GM19043 (cell line): ENCODE data around the gene CAMKMT.

Experiments
- ATAC-seq: cut with Tn5 transposase; IDR thresholded peaks from one replicate; pipeline ENCODE4 v1.9.1; 2021; ENCODE audit warnings: low read depth; ENCODE audit not compliant: unreplicated experiment

The CAMKMT gene

GRCh38 chr2:44546459-44547127 lies 184.8 kb downstream of the CAMKMT start:
- no peak for ATAC-seq

- no peak for ATAC-seq
Observed at GRCh38 chr2:44547718-44548117, 186.0 kb downstream of the CAMKMT start.

- no peak for ATAC-seq
Observed at GRCh38 chr2:44548221-44549098, 186.7 kb downstream of the CAMKMT start.

GRCh38 chr2:44549099-44549471 lies 187.3 kb downstream of the CAMKMT start:
- no peak for ATAC-seq

GRCh38 chr2:44549856-44550255 lies 188.1 kb downstream of the CAMKMT start:
- ATAC-seq = no peak

GRCh38 chr2:44550561-44550960 lies 188.8 kb downstream of the CAMKMT start:
- ATAC-seq = no peak

- ATAC-seq = no peak
Observed at GRCh38 chr2:44551497-44551896, 189.8 kb downstream of the CAMKMT start.

- no peak for ATAC-seq
Observed at GRCh38 chr2:44553456-44553855, 191.7 kb downstream of the CAMKMT start.

- no peak for ATAC-seq
Observed at GRCh38 chr2:44555700-44556099, 194.0 kb downstream of the CAMKMT start.

- no peak for ATAC-seq
Observed at GRCh38 chr2:44559108-44559507, 197.4 kb downstream of the CAMKMT start.

GRCh38 chr2:44560352-44560751 lies 198.6 kb downstream of the CAMKMT start:
- no peak for ATAC-seq

- no peak for ATAC-seq
Observed at GRCh38 chr2:44560941-44561340, 199.2 kb downstream of the CAMKMT start.

GRCh38 chr2:44562737-44563136 lies 201.0 kb downstream of the CAMKMT start:
- ATAC-seq = no peak

GRCh38 chr2:44564752-44565151 lies 203.0 kb downstream of the CAMKMT start:
- no peak for ATAC-seq

- no peak for ATAC-seq
Observed at GRCh38 chr2:44566059-44566458, 204.3 kb downstream of the CAMKMT start.

- ATAC-seq = no peak
Observed at GRCh38 chr2:44569491-44569890, 207.7 kb downstream of the CAMKMT start.

- ATAC-seq = no peak
Observed at GRCh38 chr2:44570271-44570670, 208.5 kb downstream of the CAMKMT start.

- no peak for ATAC-seq
Observed at GRCh38 chr2:44570777-44571176, 209.0 kb downstream of the CAMKMT start.

- ATAC-seq = no peak
Observed at GRCh38 chr2:44572196-44572900, 210.6 kb downstream of the CAMKMT start.

- ATAC-seq = no peak
Observed at GRCh38 chr2:44573996-44574395, 212.2 kb downstream of the CAMKMT start.

GRCh38 chr2:44578471-44579093 lies 216.8 kb downstream of the CAMKMT start:
- no peak for ATAC-seq
